Calu3 (cell line): ENCODE results near the gene IFT27. TPM values are rescaled to one million over a fixed set of nuclear protein-coding genes. Genes with fewer than 3 reads are reported as not detected.

Source experiments
- BruUV-seq: library from RNA; stranded (reverse); fragments of 400-500 nt; replicated peaks from 2 replicates; lab custom pipeline; 2021; lab: Mats Ljungman, UMichigan
- CTCF ChIA-PET: fragments of 300-600 bp; sonication (Branson Sonifier 250); formaldehyde crosslinking; loops from one replicate; lab custom pipeline; 2022; ENCODE audit warnings: antibody characterized with exemption; lab: Charles Lee
- DNase-seq: peaks from one replicate; pipeline ENCODE4 v3.0.0; 2022
- H3K27ac Mint-ChIP-seq: one replicate; pipeline ENCODE4 v1.8.0; 2022; ENCODE audit warnings: mixed read lengths; ENCODE audit not compliant: unreplicated experiment
- H3K27me3 Mint-ChIP-seq: one replicate; pipeline ENCODE4 v1.8.0; 2022; ENCODE audit warnings: mixed read lengths; ENCODE audit not compliant: unreplicated experiment
- H3K36me3 Mint-ChIP-seq: one replicate; pipeline ENCODE4 v1.8.0; 2022; ENCODE audit warnings: mild to moderate bottlenecking, moderate library complexity, mixed read lengths; ENCODE audit not compliant: insufficient read depth, unreplicated experiment
- H3K4me1 Mint-ChIP-seq: one replicate; pipeline ENCODE4 v1.8.0; 2022; ENCODE audit warnings: mild to moderate bottlenecking, low read depth, mixed read lengths; ENCODE audit not compliant: unreplicated experiment
- H3K4me3 Mint-ChIP-seq: one replicate; pipeline ENCODE4 v1.8.0; 2022; ENCODE audit warnings: mild to moderate bottlenecking, low read depth, moderate library complexity, mixed read lengths; ENCODE audit not compliant: unreplicated experiment
- H3K9me3 Mint-ChIP-seq: one replicate; pipeline ENCODE4 v1.8.0; 2022; ENCODE audit warnings: low read depth, mixed read lengths; ENCODE audit not compliant: unreplicated experiment
- intact Hi-C: fragments of 100-400 bp; cut with micrococcal nuclease; formaldehyde crosslinking; loops from one replicate; pipeline ENCODE4 v1.10.0; 2022; ENCODE audit not compliant: unreplicated experiment
- total RNA-seq: library from RNA; stranded (reverse); gene quantifications from 2 replicates; pipeline ENCODE4 v1.2.3, GENCODE V29; 2022
- TF ChIP-seq, protein P1 (sequence below): fragments of 200-600 bp; IDR thresholded peaks from one replicate; pipeline ENCODE4 v1.8.0; 2022; ENCODE audit warnings: antibody characterized with exemption; ENCODE audit not compliant: unreplicated experiment

The IFT27 gene
- total RNA-seq, 1 experiment from 2014 or later, result 41.0 TPM

DNA sequence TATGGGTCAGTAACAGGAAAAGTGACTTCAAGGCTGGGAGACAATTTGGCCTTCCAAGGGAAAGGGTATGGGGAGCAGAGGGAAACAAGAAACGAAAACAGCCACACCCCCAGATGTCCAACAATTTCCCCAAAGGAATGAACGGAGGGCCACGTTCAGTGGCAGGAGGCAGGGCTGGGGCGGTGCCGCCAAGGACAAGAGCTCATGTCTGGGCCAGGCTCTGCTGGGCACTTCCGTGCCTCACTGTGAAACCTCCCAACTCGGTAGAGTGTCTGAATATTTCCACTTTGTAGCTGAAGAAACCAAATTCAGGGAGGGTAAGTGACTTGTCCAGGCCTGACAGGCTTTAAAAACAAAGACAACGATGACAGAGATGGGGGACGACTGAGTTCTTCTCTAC is 11.9 kb downstream of the IFT27 start:
- Mint-ChIP-seq H3K4me1 (peaks cover 8% of the 10 kb centered on the region), H3K9me3 (no peaks in the 10 kb centered on the region), H3K36me3 (no peaks in the 10 kb centered on the region), H3K27me3 (no peaks in the 10 kb centered on the region), H3K4me3 (no peak overlapping the region), H3K27ac (no peak overlapping the region)
- BruUV-seq, result no TSS peak
- DNase-seq, result no peak
- CTCF ChIA-PET, result no interaction called here
- TF ChIP-seq, protein P1, sequence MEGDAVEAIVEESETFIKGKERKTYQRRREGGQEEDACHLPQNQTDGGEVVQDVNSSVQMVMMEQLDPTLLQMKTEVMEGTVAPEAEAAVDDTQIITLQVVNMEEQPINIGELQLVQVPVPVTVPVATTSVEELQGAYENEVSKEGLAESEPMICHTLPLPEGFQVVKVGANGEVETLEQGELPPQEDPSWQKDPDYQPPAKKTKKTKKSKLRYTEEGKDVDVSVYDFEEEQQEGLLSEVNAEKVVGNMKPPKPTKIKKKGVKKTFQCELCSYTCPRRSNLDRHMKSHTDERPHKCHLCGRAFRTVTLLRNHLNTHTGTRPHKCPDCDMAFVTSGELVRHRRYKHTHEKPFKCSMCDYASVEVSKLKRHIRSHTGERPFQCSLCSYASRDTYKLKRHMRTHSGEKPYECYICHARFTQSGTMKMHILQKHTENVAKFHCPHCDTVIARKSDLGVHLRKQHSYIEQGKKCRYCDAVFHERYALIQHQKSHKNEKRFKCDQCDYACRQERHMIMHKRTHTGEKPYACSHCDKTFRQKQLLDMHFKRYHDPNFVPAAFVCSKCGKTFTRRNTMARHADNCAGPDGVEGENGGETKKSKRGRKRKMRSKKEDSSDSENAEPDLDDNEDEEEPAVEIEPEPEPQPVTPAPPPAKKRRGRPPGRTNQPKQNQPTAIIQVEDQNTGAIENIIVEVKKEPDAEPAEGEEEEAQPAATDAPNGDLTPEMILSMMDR, result no peak
- intact Hi-C loops, result no loop called here

DNA sequence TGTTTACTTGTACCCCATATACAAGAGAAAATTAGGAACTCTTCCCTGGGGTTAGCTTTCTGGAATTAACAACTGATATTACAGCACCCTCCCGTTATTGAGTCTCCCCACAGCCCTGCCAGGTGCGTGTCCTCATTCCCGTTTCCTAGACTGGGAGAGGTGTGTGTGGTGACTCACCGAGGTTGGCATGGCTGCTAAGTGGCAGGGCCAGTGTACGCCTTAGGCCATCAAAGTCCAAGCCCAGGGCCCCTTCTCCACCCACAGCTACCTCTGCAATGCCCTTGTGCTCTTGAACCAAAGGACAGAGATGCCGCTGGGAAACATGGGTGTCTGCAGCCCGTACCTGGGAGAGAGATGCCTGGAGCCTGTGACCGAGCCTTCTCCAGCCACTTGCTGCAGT is 12.3 kb downstream of the IFT27 start:
- CTCF ChIA-PET, result no interaction called here
- H3K36me3 Mint-ChIP-seq, result no peaks in the 10 kb centered on the region
- peak; percentile 28 for DNase-seq
- TF ChIP-seq, protein P1, result no peak
- H3K27me3 Mint-ChIP-seq, result no peaks in the 10 kb centered on the region
- intact Hi-C loops, result no loop called here
- no TSS peak for BruUV-seq
- no peak overlapping the region for H3K27ac Mint-ChIP-seq
- H3K9me3 Mint-ChIP-seq, result no peaks in the 10 kb centered on the region
- no peak overlapping the region for H3K4me3 Mint-ChIP-seq
- peaks cover 8% of the 10 kb centered on the region for H3K4me1 Mint-ChIP-seq

DNA sequence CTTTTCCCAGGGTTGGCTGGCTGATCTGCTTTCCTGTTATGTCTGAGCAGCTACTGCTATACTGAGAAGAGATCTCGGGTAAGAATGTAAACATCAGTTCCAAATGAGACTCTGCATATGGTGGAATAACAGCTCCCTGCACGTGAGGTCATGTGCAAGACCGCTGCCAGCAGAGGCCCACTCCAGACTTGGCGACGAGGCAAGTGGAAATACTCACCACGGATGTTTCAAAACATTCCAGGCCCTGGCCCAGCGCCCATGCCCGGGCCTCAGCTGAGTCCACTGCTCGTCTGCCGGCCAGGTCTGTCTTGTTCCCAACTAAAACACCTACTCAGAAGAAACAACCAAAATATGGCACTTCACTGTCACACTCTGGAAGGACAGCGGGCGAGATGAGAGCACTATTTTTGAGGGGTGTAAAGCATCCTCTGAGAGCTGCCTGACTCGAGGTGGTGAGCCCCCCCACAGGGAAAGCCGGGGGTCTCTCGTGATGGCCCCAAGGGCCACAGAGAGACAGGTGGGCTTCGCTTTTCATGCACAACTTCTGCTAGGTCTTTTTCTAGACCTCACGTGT is 13.1 kb downstream of the IFT27 start:
- intact Hi-C loops, result no loop called here
- CTCF ChIA-PET, result interaction anchor here (0.5 kb wide), 1 partner anchor 205 kb away, joined by 4 read pairs; no protein-coding TSS in a partner anchor
- Mint-ChIP-seq H3K36me3 (no peaks in the 10 kb centered on the region), H3K27ac (no peak overlapping the region), H3K4me3 (no peak overlapping the region), H3K27me3 (peaks cover under 1% of the 10 kb centered on the region), H3K9me3 (no peaks in the 10 kb centered on the region), H3K4me1 (peaks cover 8% of the 10 kb centered on the region)
- TF ChIP-seq, protein P1, result no peak
- BruUV-seq, result no TSS peak
- DNase-seq, result no peak

DNA sequence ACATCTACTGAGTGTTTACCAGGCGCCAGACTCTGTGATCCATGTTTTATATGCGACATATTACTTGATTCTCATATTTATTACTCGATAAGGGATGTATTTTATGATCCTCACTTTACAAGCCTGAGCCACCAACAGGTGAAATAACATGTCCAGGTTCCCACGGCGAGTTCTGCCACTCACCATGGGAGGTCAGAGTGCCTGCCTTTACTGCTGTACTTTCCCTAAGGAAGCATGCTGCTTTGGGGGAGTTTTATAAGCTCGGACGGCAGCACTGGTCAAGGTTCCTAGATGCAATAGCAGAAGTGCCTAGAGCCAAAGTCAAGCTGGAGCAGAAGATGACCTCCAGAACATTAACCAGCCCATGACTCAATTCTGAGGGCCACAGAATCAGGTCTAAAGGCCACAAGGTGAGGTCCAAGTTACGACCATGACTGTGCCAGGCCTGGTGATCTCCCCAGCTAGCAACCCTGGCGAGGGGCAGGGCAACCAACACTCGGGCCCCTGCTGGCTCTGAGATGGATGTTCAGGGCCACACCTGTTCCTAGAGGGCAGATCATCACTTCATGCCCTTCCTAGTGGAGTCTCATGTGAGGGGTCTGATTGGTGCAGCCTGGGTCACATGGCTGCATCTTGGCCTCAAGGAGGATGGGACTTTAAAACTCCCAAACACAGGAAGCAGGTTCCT is 14.2 kb downstream of the IFT27 start:
- H3K4me1 Mint-ChIP-seq, result peaks cover 8% of the 10 kb centered on the region
- H3K27ac Mint-ChIP-seq, result no peak overlapping the region
- TF ChIP-seq, protein P1, result no peak
- no peak overlapping the region for H3K4me3 Mint-ChIP-seq
- no peak for DNase-seq
- BruUV-seq, result no TSS peak
- intact Hi-C loops, result no loop called here
- no peaks in the 10 kb centered on the region for H3K36me3 Mint-ChIP-seq
- H3K9me3 Mint-ChIP-seq, result no peaks in the 10 kb centered on the region
- CTCF ChIA-PET, result no interaction called here
- peaks cover 11% of the 10 kb centered on the region for H3K27me3 Mint-ChIP-seq
